SU-DHL-6 (cell line): ENCODE data around the gene VASP.

Experiments used
- EZH2phosphoT487 ChIP-seq: fragments of 200-600 bp; sonication (generic), shearing (Covaris generic); conservative IDR thresholded peaks from 2 replicates; pipeline ENCODE4 v1.6.1; 2018; ENCODE audit warnings: mild to moderate bottlenecking, antibody characterized with exemption, low read length, moderate library complexity, mixed read lengths
- TF ChIP-seq, protein P1 (sequence below): fragments of 200-600 bp; sonication (generic); IDR thresholded peaks from one replicate; pipeline ENCODE4 v1.5.1; 2017; ENCODE audit warnings: antibody characterized with exemption, mild to moderate bottlenecking, low read length, moderate library complexity; ENCODE audit not compliant: insufficient read depth, poor library complexity, severe bottlenecking

DNA sequence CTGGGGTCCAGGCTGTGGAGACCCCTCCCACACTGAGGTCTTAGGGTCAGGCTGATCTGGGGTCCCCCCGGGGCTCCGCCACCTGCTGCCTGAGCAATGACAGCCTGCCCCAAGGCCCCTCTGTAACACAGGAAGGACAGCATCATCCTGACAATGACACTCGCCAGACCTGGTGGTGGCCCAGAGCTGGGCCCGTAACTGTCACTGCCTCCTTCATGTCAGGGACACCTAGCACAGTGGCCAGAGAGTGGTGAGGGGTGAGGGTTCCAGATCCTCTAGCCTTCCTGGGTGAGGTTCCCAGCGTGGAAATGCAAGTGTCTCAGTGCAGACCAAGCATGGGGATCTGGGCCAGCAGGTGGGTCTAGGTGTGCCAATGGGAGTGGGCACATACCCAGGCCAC, 49.6 kb downstream of the VASP start:
- TF ChIP-seq, protein P1, sequence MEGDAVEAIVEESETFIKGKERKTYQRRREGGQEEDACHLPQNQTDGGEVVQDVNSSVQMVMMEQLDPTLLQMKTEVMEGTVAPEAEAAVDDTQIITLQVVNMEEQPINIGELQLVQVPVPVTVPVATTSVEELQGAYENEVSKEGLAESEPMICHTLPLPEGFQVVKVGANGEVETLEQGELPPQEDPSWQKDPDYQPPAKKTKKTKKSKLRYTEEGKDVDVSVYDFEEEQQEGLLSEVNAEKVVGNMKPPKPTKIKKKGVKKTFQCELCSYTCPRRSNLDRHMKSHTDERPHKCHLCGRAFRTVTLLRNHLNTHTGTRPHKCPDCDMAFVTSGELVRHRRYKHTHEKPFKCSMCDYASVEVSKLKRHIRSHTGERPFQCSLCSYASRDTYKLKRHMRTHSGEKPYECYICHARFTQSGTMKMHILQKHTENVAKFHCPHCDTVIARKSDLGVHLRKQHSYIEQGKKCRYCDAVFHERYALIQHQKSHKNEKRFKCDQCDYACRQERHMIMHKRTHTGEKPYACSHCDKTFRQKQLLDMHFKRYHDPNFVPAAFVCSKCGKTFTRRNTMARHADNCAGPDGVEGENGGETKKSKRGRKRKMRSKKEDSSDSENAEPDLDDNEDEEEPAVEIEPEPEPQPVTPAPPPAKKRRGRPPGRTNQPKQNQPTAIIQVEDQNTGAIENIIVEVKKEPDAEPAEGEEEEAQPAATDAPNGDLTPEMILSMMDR, result no peak
- no peak for TF ChIP-seq EZH2phosphoT487
